CD4-positive, alpha-beta T cell treated with Interleukin-6 for 4 hours (primary cell): ENCODE measurements around the gene PRLH.

ENCODE experiments used
- DNase-seq: peaks from one replicate; pipeline ENCODE4 v3.0.0-alpha.2; 2020; ENCODE audit warnings: mixed read lengths

Gene PRLH

GRCh38 chr2:237566401-237567235 is at the start of gene PRLH:
Gene PRLH, plus strand, starts transcription at chr2:237566574. Its CDS starts 0 bp downstream, at chr2:237566574.
- DNase-seq = no peak

GRCh38 chr2:237517163-237517562 is 49.2 kb upstream of the PRLH start:
- DNase-seq = no peak

- DNase-seq = no peak
Observed at GRCh38 chr2:237517990-237518389, 48.4 kb upstream of the PRLH start.

GRCh38 chr2:237519506-237520245 is 46.7 kb upstream of the PRLH start:
- DNase-seq = no peak

GRCh38 chr2:237520290-237520689 is 46.1 kb upstream of the PRLH start:
- DNase-seq = no peak

GRCh38 chr2:237524631-237525030 is 41.7 kb upstream of the PRLH start:
- DNase-seq = no peak

GRCh38 chr2:237525559-237526157 is 40.7 kb upstream of the PRLH start:
- DNase-seq = no peak

GRCh38 chr2:237527233-237527632 is 39.1 kb upstream of the PRLH start:
- no peak for DNase-seq

GRCh38 chr2:237527766-237528165 is 38.6 kb upstream of the PRLH start:
- DNase-seq = no peak

GRCh38 chr2:237529452-237530402 is 36.6 kb upstream of the PRLH start:
- no peak for DNase-seq

GRCh38 chr2:237530472-237531433 is 35.6 kb upstream of the PRLH start:
- no peak for DNase-seq

GRCh38 chr2:237532160-237532559 is 34.2 kb upstream of the PRLH start:
- DNase-seq = no peak

GRCh38 chr2:237533668-237534161 is 32.7 kb upstream of the PRLH start:
- DNase-seq = no peak

GRCh38 chr2:237534380-237534779 is 32.0 kb upstream of the PRLH start:
- DNase-seq = no peak

- no peak for DNase-seq
Observed at GRCh38 chr2:237535385-237536082, 30.8 kb upstream of the PRLH start.

- no peak for DNase-seq
Observed at GRCh38 chr2:237536083-237536415, 30.3 kb upstream of the PRLH start.

GRCh38 chr2:237536617-237537016 is 29.8 kb upstream of the PRLH start:
- DNase-seq = no peak

GRCh38 chr2:237538001-237538720 is 28.2 kb upstream of the PRLH start:
- DNase-seq = no peak

GRCh38 chr2:237538901-237539300 is 27.5 kb upstream of the PRLH start:
- DNase-seq = no peak

GRCh38 chr2:237539681-237540080 is 26.7 kb upstream of the PRLH start:
- DNase-seq = no peak
